Psoas muscle (tissue), 8 donors: ENCODE data around the gene PGPEP1. TPM values are rescaled to one million over a fixed set of nuclear protein-coding genes. Genes with fewer than 3 reads are reported as not detected.

ENCODE experiments used
- ATAC-seq, 4 donors: fragments of 200-7000 bp; cut with Tn5 transposase; one replicate each; pipeline ENCODE4 v1.9.1; 2020; ENCODE audit warnings: moderate library complexity in 3 of 4, mild to moderate bottlenecking in 2 of 4
- DNase-seq, 2 donors: peaks; one replicate each; pipeline ENCODE4 v3.0.0-alpha.2; 2020
- H3K27ac ChIP-seq: fragments of 200-600 bp; one replicate; pipeline ENCODE4 v1.8.0; 2022
- H3K27me3 ChIP-seq, 3 donors: fragments of 200-600 bp in 1 of 3; one replicate each; pipeline versions ENCODE4 v1.6.1 to v1.8.0; 2013 to 2022; ENCODE audit warnings: low read length in 2 of 3, mild to moderate bottlenecking in 2 of 3, moderate library complexity in 1 of 3; ENCODE audit not compliant: insufficient read depth in 3 of 3
- H3K36me3 ChIP-seq, 2 donors: fragments of 200-600 bp in 1 of 2; one replicate each; pipeline versions ENCODE4 v1.6.1 to v1.8.0; 2013 to 2022; ENCODE audit warnings: low read depth in 1 of 2, mild to moderate bottlenecking in 1 of 2, moderate library complexity in 1 of 2; ENCODE audit not compliant: insufficient read depth in 1 of 2
- H3K4me1 ChIP-seq: fragments of 200-600 bp; one replicate; pipeline ENCODE4 v1.8.0; 2022
- H3K4me3 ChIP-seq: fragments of 200-600 bp; one replicate; pipeline ENCODE4 v1.8.0; 2022; ENCODE audit warnings: mild to moderate bottlenecking
- H3K9me3 ChIP-seq: fragments of 200-600 bp; one replicate; pipeline ENCODE4 v1.8.0; 2022
- CTCF ChIP-seq: fragments of 200-600 bp; IDR thresholded peaks from one replicate; pipeline ENCODE4 v1.8.0; 2022; ENCODE audit warnings: antibody characterized with exemption
- WGBS, 3 donors: extraction: QIAGEN DNeasy Blood & Tissue Kit; methylation state at CpG; one replicate each; pipeline versions ENCODE4 v1.1.6 to v1.1.7; 2013; 5-methylcytosine and 5-hydroxymethylcytosine counted together
- intact Hi-C, 2 donors: fragments of 100-400 bp; cut with DNase I; formaldehyde crosslinking; loops; one replicate each; pipeline versions ENCODE4 v1.11.0 to v1.14.2; 2022
- polyA plus RNA-seq, 3 donors: library from polyadenylated mRNA; stranded (reverse); fragments of 200-250 nt; gene quantifications; one replicate each; pipeline ENCODE4 v1.2.3, GENCODE V29; 2013
- total RNA-seq, 4 donors: library from RNA; stranded (reverse); fragmentation: NEBNext Ultra II Directional in 2 of 4; extraction: Animal tissue kit (Norgen Biotek cat#: 25700) in 2 of 4; gene quantifications; one replicate each; pipeline versions ENCODE4 v1.2.1 to v1.2.4, GENCODE V29; 2021 to 2023
- donor health status: healthy with polysubstance abuse.
- donor health status: DM: no; HTN: no; CAD: no; lungs with moderate emphysema.
- donor health status: Bipolar disorder and iron deficiency.
- donor health status: healthy.
- donor health status: DM: yes; HTN: yes; CAD: no.
- donor health status: DM: no; HTN: no; CAD: no.
- donor health status: DM: no; HTN: no; CAD: no.
- donor health status: DM: yes; HTN: yes; CAD: no.

The PGPEP1 gene
- total and polyA plus RNA-seq, 7 donors = 8.0 to 47.8 (median 18.3) TPM

- no peaks in the 10 kb centered on the region for H3K36me3 ChIP-seq
- intact Hi-C loops = loop anchor here in 1 of 2 donors (5.0 kb wide), 1 partner anchor 126 kb away; no protein-coding TSS in a partner anchor
- ATAC-seq (no peak), DNase-seq (no peak)
- no peak overlapping the region for H3K4me3 ChIP-seq
- no peaks in the 10 kb centered on the region for H3K9me3 ChIP-seq
- TF ChIP-seq CTCF = no peak
- H3K27me3 ChIP-seq = no peaks in the 10 kb centered on the region
- peaks cover 16% of the 10 kb centered on the region for H3K4me1 ChIP-seq
- H3K27ac ChIP-seq = no peak overlapping the region
- 80 to 88% (median 86%) methylated on average over 6 of the region's 6 CpGs for WGBS, 3 donors
These were observed 6.7 kb upstream of the PGPEP1 start for GRCh38 chr19:18333680-18334079.

- Histone ChIP-seq H3K4me3 (no peak overlapping the region), H3K9me3 (no peaks in the 10 kb centered on the region), H3K36me3 (no peaks in the 10 kb centered on the region), H3K27me3 (no peaks in the 10 kb centered on the region), H3K27ac (no peak overlapping the region), H3K4me1 (peaks cover 6% of the 10 kb centered on the region)
- ATAC-seq (no peak), DNase-seq (no peak)
- WGBS, 3 donors = 57 to 60% (median 57%) methylated on average over 7 of the region's 7 CpGs
- no peak for TF ChIP-seq CTCF
- intact Hi-C loops = no loop called here
These were observed 4.3 kb upstream of the PGPEP1 start for GRCh38 chr19:18336121-18336520.

- WGBS, 3 donors = 34 to 46% (median 40%) methylated on average over 9 of the region's 9 CpGs
- no peak for TF ChIP-seq CTCF
These were observed 1.9 kb upstream of the PGPEP1 start for GRCh38 chr19:18338541-18338940.

GRCh38 chr19:18339723-18340122 is 675 bp upstream of the PGPEP1 start:
- ATAC-seq = peak in 2 of 4 donors; percentile 18 to 21
- H3K9me3 ChIP-seq = no peaks in the 10 kb centered on the region
- H3K27me3 ChIP-seq = no peaks in the 10 kb centered on the region
- WGBS, 3 donors = 28 to 51% (median 38%) methylated on average over 6 of the region's 6 CpGs
- intact Hi-C loops = no loop called here
- TF ChIP-seq CTCF = peak; percentile 17
- peaks cover 0 to 14% of the 10 kb centered on the region in 2 donors for H3K36me3 ChIP-seq
- H3K4me3 ChIP-seq = peak overlapping the region; percentile 90
- peaks cover 11% of the 10 kb centered on the region for H3K4me1 ChIP-seq
- H3K27ac ChIP-seq = peak overlapping the region; percentile 91
- DNase-seq = no peak

More at GRCh38 chr19:18338541-18338940, 1.9 kb upstream of the PGPEP1 start:
- Histone ChIP-seq H3K4me1 (peaks cover 11% of the 10 kb centered on the region), H3K9me3 (no peaks in the 10 kb centered on the region), H3K27ac (peak overlapping the region; percentile 62), H3K36me3 (peaks cover 0 to 8% of the 10 kb centered on the region in 2 donors), H3K4me3 (no peak overlapping the region), H3K27me3 (no peaks in the 10 kb centered on the region)
- no peak for ATAC-seq
- no peak for DNase-seq
- intact Hi-C loops = no loop called here
